Psoas muscle (tissue), 8 donors: ENCODE measurements around the gene PKIB. TPM values are rescaled to one million over a fixed set of nuclear protein-coding genes. Genes with fewer than 3 reads are reported as not detected.

Experiments
- ATAC-seq, 4 donors: fragments of 200-7000 bp; cut with Tn5 transposase; one replicate each; pipeline ENCODE4 v1.9.1; 2020; ENCODE audit warnings: moderate library complexity in 3 of 4, mild to moderate bottlenecking in 2 of 4
- DNase-seq, 2 donors: peaks; one replicate each; pipeline ENCODE4 v3.0.0-alpha.2; 2020
- H3K27ac ChIP-seq: fragments of 200-600 bp; one replicate; pipeline ENCODE4 v1.8.0; 2022
- H3K27me3 ChIP-seq, 3 donors: fragments of 200-600 bp in 1 of 3; one replicate each; pipeline versions ENCODE4 v1.6.1 to v1.8.0; 2013 to 2022; ENCODE audit warnings: low read length in 2 of 3, mild to moderate bottlenecking in 2 of 3, moderate library complexity in 1 of 3; ENCODE audit not compliant: insufficient read depth in 3 of 3
- H3K36me3 ChIP-seq, 2 donors: fragments of 200-600 bp in 1 of 2; one replicate each; pipeline versions ENCODE4 v1.6.1 to v1.8.0; 2013 to 2022; ENCODE audit warnings: low read depth in 1 of 2, mild to moderate bottlenecking in 1 of 2, moderate library complexity in 1 of 2; ENCODE audit not compliant: insufficient read depth in 1 of 2
- H3K4me1 ChIP-seq: fragments of 200-600 bp; one replicate; pipeline ENCODE4 v1.8.0; 2022
- H3K4me3 ChIP-seq: fragments of 200-600 bp; one replicate; pipeline ENCODE4 v1.8.0; 2022; ENCODE audit warnings: mild to moderate bottlenecking
- H3K9me3 ChIP-seq: fragments of 200-600 bp; one replicate; pipeline ENCODE4 v1.8.0; 2022
- WGBS, 3 donors: extraction: QIAGEN DNeasy Blood & Tissue Kit; methylation state at CpG; one replicate each; pipeline versions ENCODE4 v1.1.6 to v1.1.7; 2013; 5-methylcytosine and 5-hydroxymethylcytosine counted together
- intact Hi-C, 2 donors: fragments of 100-400 bp; cut with DNase I; formaldehyde crosslinking; loops; one replicate each; pipeline versions ENCODE4 v1.11.0 to v1.14.2; 2022
- polyA plus RNA-seq, 3 donors: library from polyadenylated mRNA; stranded (reverse); fragments of 200-250 nt; gene quantifications; one replicate each; pipeline ENCODE4 v1.2.3, GENCODE V29; 2013
- total RNA-seq, 4 donors: library from RNA; stranded (reverse); fragmentation: NEBNext Ultra II Directional in 2 of 4; extraction: Animal tissue kit (Norgen Biotek cat#: 25700) in 2 of 4; gene quantifications; one replicate each; pipeline versions ENCODE4 v1.2.1 to v1.2.4, GENCODE V29; 2021 to 2023
- TF ChIP-seq, protein P1 (sequence below): fragments of 200-600 bp; IDR thresholded peaks from one replicate; pipeline ENCODE4 v1.8.0; 2022; ENCODE audit warnings: antibody characterized with exemption
- donor health status: healthy with polysubstance abuse.
- donor health status: DM: no; HTN: no; CAD: no; lungs with moderate emphysema.
- donor health status: Bipolar disorder and iron deficiency.
- donor health status: healthy.
- donor health status: DM: yes; HTN: yes; CAD: no.
- donor health status: DM: no; HTN: no; CAD: no.
- donor health status: DM: no; HTN: no; CAD: no.
- donor health status: DM: yes; HTN: yes; CAD: no.

PKIB gene
- total and polyA plus RNA-seq, 7 donors, result 0.20 to 2.4 (median 0.59) TPM

DNA sequence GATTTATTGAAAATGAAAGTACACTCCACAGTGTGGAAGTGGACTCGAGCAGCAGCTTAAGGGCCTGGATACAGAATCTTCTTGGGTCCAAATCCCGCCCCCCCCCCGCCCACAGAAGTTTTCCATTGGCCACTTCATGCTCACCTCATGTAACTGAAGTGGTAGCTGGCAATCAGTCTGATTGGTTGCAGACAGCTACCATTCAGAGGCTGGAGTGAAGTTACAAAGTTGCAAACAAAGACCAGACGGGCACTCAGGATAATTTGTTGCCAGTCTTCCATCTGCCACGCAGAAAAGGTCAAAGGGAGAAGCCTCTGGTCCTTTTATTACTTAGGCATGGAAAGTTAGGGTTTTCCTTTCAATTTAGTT lies 143.5 kb downstream of the PKIB start:
- TF ChIP-seq, protein P1, sequence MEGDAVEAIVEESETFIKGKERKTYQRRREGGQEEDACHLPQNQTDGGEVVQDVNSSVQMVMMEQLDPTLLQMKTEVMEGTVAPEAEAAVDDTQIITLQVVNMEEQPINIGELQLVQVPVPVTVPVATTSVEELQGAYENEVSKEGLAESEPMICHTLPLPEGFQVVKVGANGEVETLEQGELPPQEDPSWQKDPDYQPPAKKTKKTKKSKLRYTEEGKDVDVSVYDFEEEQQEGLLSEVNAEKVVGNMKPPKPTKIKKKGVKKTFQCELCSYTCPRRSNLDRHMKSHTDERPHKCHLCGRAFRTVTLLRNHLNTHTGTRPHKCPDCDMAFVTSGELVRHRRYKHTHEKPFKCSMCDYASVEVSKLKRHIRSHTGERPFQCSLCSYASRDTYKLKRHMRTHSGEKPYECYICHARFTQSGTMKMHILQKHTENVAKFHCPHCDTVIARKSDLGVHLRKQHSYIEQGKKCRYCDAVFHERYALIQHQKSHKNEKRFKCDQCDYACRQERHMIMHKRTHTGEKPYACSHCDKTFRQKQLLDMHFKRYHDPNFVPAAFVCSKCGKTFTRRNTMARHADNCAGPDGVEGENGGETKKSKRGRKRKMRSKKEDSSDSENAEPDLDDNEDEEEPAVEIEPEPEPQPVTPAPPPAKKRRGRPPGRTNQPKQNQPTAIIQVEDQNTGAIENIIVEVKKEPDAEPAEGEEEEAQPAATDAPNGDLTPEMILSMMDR, result no peak
- ATAC-seq, result peak; percentile 67 to 81 (median 75)
- Histone ChIP-seq H3K36me3 (no peaks in the 10 kb centered on the region), H3K9me3 (no peaks in the 10 kb centered on the region), H3K27ac (peak overlapping the region; percentile 65), H3K27me3 (no peaks in the 10 kb centered on the region), H3K4me1 (peaks cover 28% of the 10 kb centered on the region), H3K4me3 (peak overlapping the region; percentile 61)
- no peak for DNase-seq
- intact Hi-C loops, result loop anchor here (5.0 kb wide), 1 partner anchor 34 kb away; the partner anchor contains the start of gene SMPDL3A (in 2 of the 2)
- 17 to 21% (median 19%) methylated on average over 5 of the region's 5 CpGs for WGBS, 3 donors

DNA sequence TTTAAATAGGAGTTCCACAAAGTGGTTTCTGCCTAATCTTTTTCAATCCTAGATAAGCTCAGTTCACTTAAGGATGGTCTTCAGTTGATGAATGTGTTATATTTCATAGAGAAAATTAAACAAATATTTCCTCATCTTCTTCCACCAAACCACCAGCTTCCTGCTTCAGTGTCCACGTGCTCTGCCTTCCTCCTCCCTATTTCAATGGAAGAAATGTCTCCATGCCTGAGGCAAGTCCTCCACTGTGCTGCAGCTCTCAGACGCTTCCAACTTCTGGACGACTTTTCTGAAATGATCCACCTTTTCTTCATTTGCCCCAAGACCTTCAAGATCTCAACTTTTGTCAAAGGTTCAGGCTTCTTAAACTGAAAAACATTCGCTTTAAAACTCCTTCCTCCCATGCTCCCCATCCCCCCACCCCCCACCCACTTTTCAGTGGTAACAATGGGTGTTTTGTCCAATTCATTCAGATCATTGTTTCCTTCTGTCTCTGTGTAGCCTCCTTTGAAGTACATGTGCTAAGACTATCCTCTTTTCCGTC lies 144.1 kb downstream of the PKIB start:
- Histone ChIP-seq H3K36me3 (no peaks in the 10 kb centered on the region), H3K4me1 (peaks cover 26% of the 10 kb centered on the region), H3K4me3 (peak overlapping the region; percentile 61), H3K9me3 (no peaks in the 10 kb centered on the region), H3K27ac (peak overlapping the region; percentile 65), H3K27me3 (no peaks in the 10 kb centered on the region)
- ATAC-seq (no peak), DNase-seq (no peak)
- TF ChIP-seq, protein P1, result no peak
- 74 to 79% (median 76%) methylated on average over 5 of the region's 5 CpGs for WGBS, 3 donors
- intact Hi-C loops, result loop anchor here (5.0 kb wide), 1 partner anchor 33 kb away; the partner anchor contains the start of gene SMPDL3A (in 2 of the 2)

DNA sequence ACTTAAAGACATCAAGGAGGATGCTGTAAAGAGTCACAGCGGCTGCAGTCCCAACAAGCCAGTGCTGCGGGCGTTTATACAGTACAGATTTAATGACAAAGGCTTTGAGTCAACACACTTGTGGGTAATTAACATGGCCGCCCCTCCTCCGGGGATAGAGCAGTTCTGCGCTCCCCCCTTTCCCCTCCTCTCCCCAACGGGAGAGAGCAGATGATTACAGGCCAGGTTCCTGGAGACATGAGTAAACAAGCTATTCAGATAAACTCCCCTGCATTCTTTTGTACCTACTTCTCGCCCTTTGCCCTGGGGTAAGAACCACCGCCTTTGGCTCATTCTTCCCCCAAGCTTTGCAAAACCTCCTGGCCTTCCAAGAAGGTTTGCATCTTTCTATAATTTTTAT lies 145.7 kb downstream of the PKIB start:
- WGBS, 3 donors, result 79 to 84% (median 82%) methylated on average over 9 of the region's 9 CpGs
- intact Hi-C loops, result no loop called here
- TF ChIP-seq, protein P1, result no peak

DNA sequence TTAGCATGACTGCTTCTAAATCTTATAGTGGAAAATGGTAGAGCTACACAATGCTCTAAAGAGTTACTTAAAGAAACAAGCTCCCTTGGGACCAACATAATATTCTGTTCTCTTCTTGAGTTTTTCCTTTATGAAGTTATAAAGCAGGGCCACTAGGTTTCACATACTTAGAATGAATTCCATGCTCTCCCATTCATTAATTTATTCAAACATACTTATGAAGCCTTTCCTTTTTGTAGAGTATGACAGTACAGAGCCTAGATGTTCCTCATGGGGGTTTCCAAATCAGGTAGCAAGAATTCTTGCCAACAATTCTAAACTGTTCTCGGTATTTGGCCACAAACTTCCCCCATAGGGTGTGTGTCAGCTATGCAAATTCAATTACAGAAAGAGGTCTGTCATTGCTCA lies 148.7 kb downstream of the PKIB start:
- intact Hi-C loops, result no loop called here
- Histone ChIP-seq H3K4me1 (peaks cover 4% of the 10 kb centered on the region), H3K27ac (no peak overlapping the region), H3K27me3 (no peaks in the 10 kb centered on the region), H3K36me3 (no peaks in the 10 kb centered on the region), H3K9me3 (no peaks in the 10 kb centered on the region), H3K4me3 (no peak overlapping the region)
- 16 to 37% (median 33%) methylated on average over 1 of the region's 1 CpG for WGBS, 3 donors
- TF ChIP-seq, protein P1, result no peak
- ATAC-seq (no peak), DNase-seq (no peak)

More for the DNA sequence above, 145.7 kb downstream of the PKIB start:
- no peaks in the 10 kb centered on the region for H3K27me3 ChIP-seq
- no peaks in the 10 kb centered on the region for H3K9me3 ChIP-seq
- H3K4me1 ChIP-seq, result peaks cover 20% of the 10 kb centered on the region
- H3K36me3 ChIP-seq, result no peaks in the 10 kb centered on the region
- no peak for DNase-seq
- ATAC-seq, result no peak
- no peak overlapping the region for H3K4me3 ChIP-seq
- H3K27ac ChIP-seq, result no peak overlapping the region

DNA sequence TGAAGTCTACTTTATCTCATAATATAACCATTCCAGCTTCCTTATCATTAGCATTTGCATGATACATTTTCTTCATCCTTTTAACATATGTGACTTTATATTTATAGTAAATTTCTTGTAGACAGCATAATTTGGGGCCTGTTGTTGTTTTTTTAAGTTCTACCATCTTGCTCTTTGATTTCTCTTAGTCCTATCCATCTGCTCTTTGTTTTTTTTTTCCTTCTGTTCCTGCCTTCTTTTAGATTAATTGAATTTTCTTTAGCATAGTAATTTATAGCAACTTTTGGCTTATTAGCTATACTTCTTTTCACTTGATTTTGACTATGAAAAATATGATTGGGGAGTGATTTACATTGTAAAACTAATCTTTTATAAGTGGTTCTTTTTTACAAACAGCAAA lies 150.1 kb downstream of the PKIB start:
- no peak for DNase-seq
- Histone ChIP-seq H3K4me1 (no peaks in the 10 kb centered on the region), H3K9me3 (no peaks in the 10 kb centered on the region), H3K4me3 (no peak overlapping the region), H3K36me3 (no peaks in the 10 kb centered on the region), H3K27me3 (no peaks in the 10 kb centered on the region), H3K27ac (no peak overlapping the region)
- TF ChIP-seq, protein P1, result no peak
- no peak for ATAC-seq
- intact Hi-C loops, result no loop called here
